RWPE2 (cell line): Measurements from ENCODE around the gene CLCN5.

Experiments
- ATAC-seq: fragments of 200-7000 bp; cut with Tn5 transposase; 3 replicates; pipeline ENCODE4 v1.9.1; 2021; ENCODE audit warnings: low read depth
- DNase-seq: peaks from one replicate; pipeline ENCODE4 v3.0.0-alpha.2; 2020; ENCODE audit warnings: low spot score
- H3K27ac ChIP-seq: fragments of 450-650 bp; 2 replicates; pipeline ENCODE4 v1.5.1; 2017; ENCODE audit warnings: mild to moderate bottlenecking; ENCODE audit not compliant: poor library complexity, severe bottlenecking
- H3K27me3 ChIP-seq: fragments of 250-450 bp; sonication (Bioruptor Pico); 2 replicates; pipeline ENCODE4 v1.5.1; 2021; ENCODE audit warnings: mild to moderate bottlenecking, moderate library complexity; ENCODE audit not compliant: insufficient read depth, poor library complexity, severe bottlenecking
- H3K36me3 ChIP-seq: fragments of 250-450 bp; sonication (Bioruptor Pico); 2 replicates; pipeline ENCODE4 v1.5.1; 2020; ENCODE audit warnings: low read depth, mild to moderate bottlenecking, moderate library complexity
- H3K4me1 ChIP-seq: fragments of 250-450 bp; sonication (Bioruptor Pico); 2 replicates; pipeline ENCODE4 v1.5.1; 2021; ENCODE audit warnings: mild to moderate bottlenecking, moderate library complexity; ENCODE audit not compliant: insufficient read depth, poor library complexity, severe bottlenecking
- H3K4me3 ChIP-seq: fragments of 250-450 bp; sonication (Bioruptor Pico); 2 replicates; pipeline ENCODE4 v1.5.1; 2021; ENCODE audit warnings: mild to moderate bottlenecking, moderate library complexity; ENCODE audit not compliant: severe bottlenecking
- H3K9me3 ChIP-seq: fragments of 250-450 bp; sonication (Bioruptor Pico); 2 replicates; pipeline ENCODE4 v1.5.1; 2021; ENCODE audit warnings: mild to moderate bottlenecking, moderate library complexity; ENCODE audit not compliant: severe bottlenecking
- CTCF ChIP-seq: fragments of 450-650 bp; IDR thresholded peaks from one replicate; pipeline ENCODE4 v1.5.1; 2017; ENCODE audit warnings: mild to moderate bottlenecking, moderate library complexity; ENCODE audit not compliant: poor library complexity, severe bottlenecking

Gene CLCN5

GRCh38 chrX:49922291-49923241 lies at the start of gene CLCN5:
TSS of gene CLCN5 (plus strand) at chrX:49922596. CDS start at chrX:49925299, 2,703 bp downstream.
- DNase-seq: peak; percentile 87
- Histone ChIP-seq H3K4me1 (peaks cover 4% of the 10 kb centered on the region), H3K27ac (no peak within 1 kb of the TSS), H3K36me3 (peaks cover 3% of the 10 kb centered on the region; the same call in 1 of the 2 replicates), H3K4me3 (peak within 1 kb of the TSS; percentile 78), H3K9me3 (no peaks in the 10 kb centered on the region), H3K27me3 (no peaks in the 10 kb centered on the region)
- no peak for TF ChIP-seq CTCF
- ATAC-seq: peak; percentile 91

GRCh38 chrX:49876750-49877149 lies 45.6 kb upstream of the CLCN5 start:
- Histone ChIP-seq H3K9me3 (no peaks in the 10 kb centered on the region), H3K36me3 (no peaks in the 10 kb centered on the region), H3K4me1 (peaks cover 3% of the 10 kb centered on the region), H3K4me3 (no peak overlapping the region), H3K27me3 (no peaks in the 10 kb centered on the region), H3K27ac (no peak overlapping the region)
- no peak for ATAC-seq
- DNase-seq: no peak
- TF ChIP-seq CTCF: peak; percentile 57

- H3K9me3 ChIP-seq: no peaks in the 10 kb centered on the region
- DNase-seq (no peak), ATAC-seq (no peak)
- no peak overlapping the region for H3K4me3 ChIP-seq
- no peak for TF ChIP-seq CTCF
- H3K36me3 ChIP-seq: no peaks in the 10 kb centered on the region
- peaks cover 3% of the 10 kb centered on the region for H3K4me1 ChIP-seq
- H3K27ac ChIP-seq: no peak overlapping the region
- no peaks in the 10 kb centered on the region for H3K27me3 ChIP-seq
Observed at GRCh38 chrX:49877397-49878101, 44.8 kb upstream of the CLCN5 start.

- Histone ChIP-seq H3K4me1 (peaks cover 3% of the 10 kb centered on the region), H3K4me3 (peak overlapping the region; percentile 57), H3K27ac (no peak overlapping the region), H3K27me3 (no peaks in the 10 kb centered on the region), H3K9me3 (no peaks in the 10 kb centered on the region), H3K36me3 (no peaks in the 10 kb centered on the region)
- ATAC-seq (no peak), DNase-seq (no peak)
- no peak for TF ChIP-seq CTCF
Observed at GRCh38 chrX:49878128-49878833, 44.1 kb upstream of the CLCN5 start.
